ENCODE results near the gene ABLIM1.

The ABLIM1 gene

DNA sequence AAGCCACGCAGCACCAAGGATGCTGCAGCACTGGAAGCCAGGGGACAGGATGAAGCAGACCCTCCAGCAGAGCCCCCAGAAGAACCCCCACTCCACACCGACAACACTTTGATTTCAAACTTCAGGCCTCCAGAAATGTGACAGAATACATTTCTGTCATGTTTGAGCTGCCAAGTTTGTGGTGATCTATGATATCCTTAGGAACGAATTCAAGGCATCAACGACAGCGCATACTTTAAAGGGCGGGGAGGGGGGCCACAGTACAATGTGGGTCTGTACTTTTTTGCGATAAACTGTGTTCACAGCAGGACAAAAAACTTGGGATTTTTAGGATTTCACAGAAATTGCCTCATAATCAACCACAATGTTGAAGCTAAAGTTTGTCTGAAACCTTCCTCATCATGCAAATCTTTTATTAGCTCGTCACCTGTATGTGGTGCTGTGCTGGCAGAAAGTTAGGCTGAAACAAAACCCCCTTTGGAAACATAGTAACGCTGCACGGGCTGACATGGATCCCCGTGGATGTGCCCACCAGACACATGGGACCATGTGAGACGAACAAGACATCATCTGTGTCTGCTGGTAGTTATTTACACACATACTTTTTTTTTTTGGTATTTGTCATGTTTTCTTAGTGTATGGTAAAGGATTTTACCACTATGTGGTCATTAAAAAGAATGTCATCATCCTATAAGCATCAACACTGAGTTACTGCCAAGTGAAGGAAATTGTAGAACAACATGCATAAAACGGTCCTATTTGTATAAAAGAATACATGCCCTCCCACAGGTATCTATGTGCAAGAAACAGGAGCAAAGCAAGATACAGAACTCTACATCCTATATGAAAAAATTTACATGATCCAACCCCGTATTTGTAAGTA is 140.5 kb downstream of the ABLIM1 start:
- H2AFZ ChIP-seq (ENCODE audit: low read depth, low read length) = no peak overlapping the region
- no peak overlapping the region for H3K4ac ChIP-seq (ENCODE audit: low read depth in 1 of 2, low read length in 2 of 2)
- no peak overlapping the region for H3K27ac ChIP-seq (ENCODE audit: low read length, poor library complexity, severe bottlenecking)

DNA sequence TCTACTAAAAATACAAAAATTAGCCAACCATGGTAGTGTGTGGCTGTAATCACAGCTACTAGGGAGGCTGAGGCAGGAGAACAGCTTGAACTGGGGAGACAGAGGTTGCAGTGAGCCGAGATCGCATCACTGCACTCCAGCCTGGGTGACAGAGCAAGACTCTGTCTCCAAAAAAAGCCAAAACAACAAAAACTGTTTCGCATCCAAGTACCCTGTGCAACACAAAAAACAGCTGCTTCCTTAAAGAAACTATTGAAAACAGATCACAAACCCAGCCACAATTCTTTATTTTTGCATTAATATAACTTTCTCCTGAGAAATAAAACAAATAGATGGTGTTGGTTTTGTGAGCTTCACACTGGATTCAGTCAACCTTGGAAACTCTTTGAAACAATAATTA is 141.7 kb downstream of the ABLIM1 start:
- 92% methylated on average over 3 of the region's 3 CpGs for WGBS
- Histone ChIP-seq H3K27me3 (ENCODE audit: control insufficient read depth in 1 of 2, insufficient read depth in 1 of 2, low read length in 2 of 2) (no peaks in the 10 kb centered on the region), H3K23ac (ENCODE audit: low read length in 2 of 2) (no peak overlapping the region), H2BK15ac (ENCODE audit: low read depth, poor library complexity, severe bottlenecking) (no peak overlapping the region), H3K27ac (ENCODE audit: low read length, poor library complexity, severe bottlenecking) (no peak overlapping the region), H3K4ac (ENCODE audit: low read depth in 1 of 2, low read length in 2 of 2) (no peak overlapping the region), H4K91ac (ENCODE audit: low read length) (no peak overlapping the region), H3K9ac (ENCODE audit: low read length) (no peak overlapping the region), H3K4me2 (ENCODE audit: low read length, poor library complexity, severe bottlenecking) (no peak overlapping the region), H3K14ac (ENCODE audit: low read length in 2 of 2) (no peak overlapping the region), H2BK12ac (ENCODE audit: low read length in 2 of 2) (no peak overlapping the region), H4K8ac (ENCODE audit: low read length) (no peak overlapping the region), H2AFZ (ENCODE audit: low read depth, low read length) (no peak overlapping the region), H3K4me1 (ENCODE audit: control insufficient read depth, insufficient read depth, low read depth, low read length) (peaks cover 10% of the 10 kb centered on the region), H3K9me3 (ENCODE audit: control insufficient read depth, low read length) (no peaks in the 10 kb centered on the region), H2BK5ac (ENCODE audit: low read depth, low read length, poor library complexity, severe bottlenecking) (no peak overlapping the region), H3K36me3 (ENCODE audit: control insufficient read depth in 1 of 2, insufficient read depth in 2 of 2, low read depth in 1 of 2, low read length in 2 of 2) (no peaks in the 10 kb centered on the region), H2BK120ac (ENCODE audit: low read depth, low read length) (no peak overlapping the region), H3K79me1 (replicated peaks; ENCODE audit: low read length, poor library complexity, severe bottlenecking) (peaks cover 7% of the 10 kb centered on the region), H2AK5ac (ENCODE audit: low read length, severe bottlenecking) (no peak overlapping the region), H3K4me3 (ENCODE audit: insufficient read depth in 1 of 2, low read depth in 1 of 2, low read length in 2 of 2) (no peak overlapping the region), H3K18ac (ENCODE audit: low read depth in 1 of 2, low read length in 2 of 2) (no peak overlapping the region)
- DNase-seq = no peak

More for the DNA sequence above, 140.5 kb downstream of the ABLIM1 start:
- Histone ChIP-seq H3K23ac (ENCODE audit: low read length in 2 of 2) (no peak overlapping the region), H4K91ac (ENCODE audit: low read length) (no peak overlapping the region), H2BK15ac (ENCODE audit: low read depth, poor library complexity, severe bottlenecking) (no peak overlapping the region), H3K4me2 (ENCODE audit: low read length, poor library complexity, severe bottlenecking) (no peak overlapping the region), H2BK5ac (ENCODE audit: low read depth, low read length, poor library complexity, severe bottlenecking) (no peak overlapping the region), H3K79me1 (replicated peaks; ENCODE audit: low read length, poor library complexity, severe bottlenecking) (peaks cover 7% of the 10 kb centered on the region), H2BK120ac (ENCODE audit: low read depth, low read length) (no peak overlapping the region), H3K4me1 (ENCODE audit: control insufficient read depth, insufficient read depth, low read depth, low read length) (peaks cover 10% of the 10 kb centered on the region), H3K14ac (ENCODE audit: low read length in 2 of 2) (no peak overlapping the region), H2AK5ac (ENCODE audit: low read length, severe bottlenecking) (no peak overlapping the region), H3K9me3 (ENCODE audit: control insufficient read depth, low read length) (no peaks in the 10 kb centered on the region), H3K4me3 (ENCODE audit: insufficient read depth in 1 of 2, low read depth in 1 of 2, low read length in 2 of 2) (no peak overlapping the region), H3K27me3 (ENCODE audit: control insufficient read depth in 1 of 2, insufficient read depth in 1 of 2, low read length in 2 of 2) (no peaks in the 10 kb centered on the region), H3K36me3 (ENCODE audit: control insufficient read depth in 1 of 2, insufficient read depth in 2 of 2, low read depth in 1 of 2, low read length in 2 of 2) (no peaks in the 10 kb centered on the region), H3K9ac (ENCODE audit: low read length) (no peak overlapping the region), H2BK12ac (ENCODE audit: low read length in 2 of 2) (no peak overlapping the region), H4K8ac (ENCODE audit: low read length) (no peak overlapping the region), H3K18ac (ENCODE audit: low read depth in 1 of 2, low read length in 2 of 2) (no peak overlapping the region)
- DNase-seq = no peak
- 94% methylated on average over 12 of the region's 14 CpGs for WGBS

DNA sequence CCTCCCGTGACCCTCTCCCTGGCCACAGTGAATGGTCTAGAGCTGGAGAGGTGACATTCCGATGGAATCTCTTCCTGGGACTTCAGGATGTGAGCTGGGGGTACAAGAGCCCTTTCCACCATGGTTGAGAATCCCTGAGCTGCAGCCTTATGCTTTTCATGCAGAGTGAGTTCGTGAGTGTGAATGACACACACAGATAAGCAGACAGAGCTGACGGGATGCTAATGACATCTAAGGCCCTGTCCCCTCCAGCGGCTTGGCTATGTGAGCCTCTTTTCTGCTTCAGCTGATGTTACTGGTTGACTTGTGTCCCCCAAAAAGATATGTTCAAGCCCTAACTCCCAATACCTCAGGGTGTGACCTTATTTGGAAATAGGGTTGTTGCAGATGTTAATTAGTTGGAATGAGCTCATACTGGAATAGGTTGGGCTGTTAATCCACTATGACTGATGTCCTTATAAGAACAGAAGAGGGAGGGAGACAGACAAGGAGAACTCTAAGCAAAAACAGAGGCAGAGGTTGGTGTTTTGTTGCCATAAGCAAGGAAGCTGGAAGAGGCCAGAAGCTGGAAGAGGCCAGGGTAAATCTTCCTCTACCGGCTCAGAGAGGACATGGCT is 142.7 kb downstream of the ABLIM1 start:
- Histone ChIP-seq H4K91ac (ENCODE audit: low read length) (no peak overlapping the region), H3K9ac (ENCODE audit: low read length) (no peak overlapping the region), H2BK12ac (ENCODE audit: low read length in 2 of 2) (no peak overlapping the region), H3K14ac (ENCODE audit: low read length in 2 of 2) (peak overlapping the region in 1 of 2 experiments; percentile 11), H3K79me1 (replicated peaks; ENCODE audit: low read length, poor library complexity, severe bottlenecking) (peaks cover 7% of the 10 kb centered on the region), H2BK5ac (ENCODE audit: low read depth, low read length, poor library complexity, severe bottlenecking) (no peak overlapping the region), H3K4ac (ENCODE audit: low read depth in 1 of 2, low read length in 2 of 2) (no peak overlapping the region), H3K4me2 (ENCODE audit: low read length, poor library complexity, severe bottlenecking) (no peak overlapping the region), H3K27ac (ENCODE audit: low read length, poor library complexity, severe bottlenecking) (no peak overlapping the region), H3K27me3 (ENCODE audit: control insufficient read depth in 1 of 2, insufficient read depth in 1 of 2, low read length in 2 of 2) (no peaks in the 10 kb centered on the region), H3K9me3 (ENCODE audit: control insufficient read depth, low read length) (no peaks in the 10 kb centered on the region), H2BK120ac (ENCODE audit: low read depth, low read length) (no peak overlapping the region), H2AFZ (ENCODE audit: low read depth, low read length) (no peak overlapping the region), H2AK5ac (ENCODE audit: low read length, severe bottlenecking) (no peak overlapping the region), H3K36me3 (ENCODE audit: control insufficient read depth in 1 of 2, insufficient read depth in 2 of 2, low read depth in 1 of 2, low read length in 2 of 2) (no peaks in the 10 kb centered on the region), H3K4me1 (ENCODE audit: control insufficient read depth, insufficient read depth, low read depth, low read length) (peaks cover 10% of the 10 kb centered on the region), H3K18ac (ENCODE audit: low read depth in 1 of 2, low read length in 2 of 2) (no peak overlapping the region), H3K23ac (ENCODE audit: low read length in 2 of 2) (no peak overlapping the region), H4K8ac (ENCODE audit: low read length) (no peak overlapping the region), H2BK15ac (ENCODE audit: low read depth, poor library complexity, severe bottlenecking) (no peak overlapping the region), H3K4me3 (ENCODE audit: insufficient read depth in 1 of 2, low read depth in 1 of 2, low read length in 2 of 2) (no peak overlapping the region)
- 73% methylated on average over 5 of the region's 6 CpGs for WGBS
- no peak for DNase-seq

DNA sequence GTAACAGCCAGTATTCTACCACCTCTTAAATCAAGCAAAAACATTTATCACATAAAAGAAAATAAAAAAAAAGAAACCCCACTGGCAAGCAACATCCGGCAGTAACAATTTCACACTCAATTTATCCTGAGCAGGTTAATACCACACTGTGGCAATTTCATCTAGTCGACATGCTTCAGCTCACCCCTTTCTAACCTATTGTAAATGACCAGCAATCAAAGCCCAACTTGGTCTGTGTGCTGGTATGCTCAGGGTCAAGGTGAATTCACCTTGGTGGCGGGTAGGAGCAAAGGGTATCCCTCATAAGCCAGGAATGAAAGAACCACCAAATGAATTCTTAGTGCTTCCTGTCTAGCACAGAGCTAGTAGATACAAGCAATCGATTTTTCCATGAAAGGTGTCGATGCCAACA is 144.7 kb downstream of the ABLIM1 start:
- Histone ChIP-seq H3K27ac (ENCODE audit: low read length, poor library complexity, severe bottlenecking) (no peak overlapping the region), H2AK5ac (ENCODE audit: low read length, severe bottlenecking) (no peak overlapping the region)

More for the DNA sequence above, 144.7 kb downstream of the ABLIM1 start:
- H3K4me3 ChIP-seq (ENCODE audit: insufficient read depth in 1 of 2, low read depth in 1 of 2, low read length in 2 of 2) = no peak overlapping the region
- no peak overlapping the region for H4K91ac ChIP-seq (ENCODE audit: low read length)
- no peak overlapping the region for H3K14ac ChIP-seq (ENCODE audit: low read length in 2 of 2)
- H3K18ac ChIP-seq (ENCODE audit: low read depth in 1 of 2, low read length in 2 of 2) = no peak overlapping the region
- no peak overlapping the region for H2AFZ ChIP-seq (ENCODE audit: low read depth, low read length)
- no peak overlapping the region for H2BK15ac ChIP-seq (ENCODE audit: low read depth, poor library complexity, severe bottlenecking)
- H2BK12ac ChIP-seq (ENCODE audit: low read length in 2 of 2) = no peak overlapping the region
- no peak overlapping the region for H3K9ac ChIP-seq (ENCODE audit: low read length)
- no peak overlapping the region for H3K4ac ChIP-seq (ENCODE audit: low read depth in 1 of 2, low read length in 2 of 2)
- no peak overlapping the region for H3K4me2 ChIP-seq (ENCODE audit: low read length, poor library complexity, severe bottlenecking)
- no peaks in the 10 kb centered on the region for H3K4me1 ChIP-seq (ENCODE audit: control insufficient read depth, insufficient read depth, low read depth, low read length)
- H3K9me3 ChIP-seq (ENCODE audit: control insufficient read depth, low read length) = no peaks in the 10 kb centered on the region
- WGBS = 80% methylated on average over 5 of the region's 5 CpGs
- H3K23ac ChIP-seq (ENCODE audit: low read length in 2 of 2) = no peak overlapping the region
- DNase-seq = no peak
- no peak overlapping the region for H2BK5ac ChIP-seq (ENCODE audit: low read depth, low read length, poor library complexity, severe bottlenecking)
- no peak overlapping the region for H4K8ac ChIP-seq (ENCODE audit: low read length)
- no peaks in the 10 kb centered on the region for H3K27me3 ChIP-seq (ENCODE audit: control insufficient read depth in 1 of 2, insufficient read depth in 1 of 2, low read length in 2 of 2)
- no peak overlapping the region for H2BK120ac ChIP-seq (ENCODE audit: low read depth, low read length)
- H3K79me1 ChIP-seq (replicated peaks; ENCODE audit: low read length, poor library complexity, severe bottlenecking) = peaks cover 7% of the 10 kb centered on the region
- H3K36me3 ChIP-seq (ENCODE audit: control insufficient read depth in 1 of 2, insufficient read depth in 2 of 2, low read depth in 1 of 2, low read length in 2 of 2) = peaks cover 0 to 3% of the 10 kb centered on the region in 2 experiments

Data from mesenchymal stem cell (in vitro differentiated cells and primary cell).